PC-9 (cell line): ENCODE data around the gene GLRB. TPM values are rescaled to one million over a fixed set of nuclear protein-coding genes. Genes with fewer than 3 reads are reported as not detected.

Experiments
- BruUV-seq: library from RNA; stranded (reverse); fragments of 400-500 nt; replicated peaks from 2 replicates; lab custom pipeline; 2021; lab: Mats Ljungman, UMichigan
- CTCF ChIA-PET: fragments of 300-600 bp; sonication (Branson Sonifier 250); formaldehyde crosslinking; loops from one replicate; lab custom pipeline; 2022; ENCODE audit warnings: antibody characterized with exemption; lab: Charles Lee
- POLR2A ChIA-PET: fragments of 300-600 bp; sonication (Branson Sonifier 250); formaldehyde crosslinking; loops from one replicate; lab custom pipeline; 2022; ENCODE audit warnings: antibody characterized with exemption; ENCODE audit not compliant: unreplicated experiment; lab: Charles Lee
- DNase-seq, 2 experiments: peaks; one replicate each; pipeline versions ENCODE4 v3.0.0 to v3.0.0-alpha.2; 2015 to 2022; ENCODE audit warnings: mixed read lengths in 1 of 2
- H2AFZ ChIP-seq: fragments of 200-600 bp; sonication (generic); 2 replicates; pipeline ENCODE4 v1.8.1; 2017; ENCODE audit warnings: antibody characterized with exemption
- H3F3A ChIP-seq: fragments of 200-600 bp; sonication (generic); 2 replicates; pipeline ENCODE4 v1.8.1; 2017; ENCODE audit warnings: antibody characterized with exemption, mild to moderate bottlenecking, low read depth; ENCODE audit not compliant: insufficient read depth
- H3K27ac ChIP-seq: fragments of 200-600 bp; sonication (generic); 2 replicates; pipeline ENCODE4 v1.6.1; 2016; ENCODE audit warnings: mixed run types
- H3K27me3 ChIP-seq: fragments of 200-600 bp; sonication (generic); 2 replicates; pipeline ENCODE4 v1.6.1; 2016; ENCODE audit warnings: low read depth, mixed run types; ENCODE audit not compliant: insufficient read depth
- H3K36me3 ChIP-seq: fragments of 200-600 bp; sonication (generic); 2 replicates; pipeline ENCODE4 v1.6.1; 2016; ENCODE audit warnings: low read depth, mixed run types
- H3K4me1 ChIP-seq: fragments of 200-600 bp; sonication (generic); replicated peaks from 2 replicates; pipeline ENCODE4 v1.6.1; 2016; ENCODE audit warnings: mixed run types; ENCODE audit not compliant: insufficient read depth
- H3K4me2 ChIP-seq: fragments of 200-600 bp; sonication (generic); 2 replicates; pipeline ENCODE4 v1.6.1; 2017; ENCODE audit warnings: mixed run types
- H3K4me3 ChIP-seq: fragments of 200-600 bp; sonication (generic); 2 replicates; pipeline ENCODE4 v1.6.1; 2016; ENCODE audit warnings: mixed run types
- H3K79me2 ChIP-seq: fragments of 200-600 bp; sonication (generic); 2 replicates; pipeline ENCODE4 v1.6.1; 2017; ENCODE audit warnings: low read depth, mixed run types
- H3K9me2 ChIP-seq: fragments of 200-600 bp; sonication (generic); 2 replicates; pipeline ENCODE4 v1.8.1; 2017; ENCODE audit warnings: mild to moderate bottlenecking; ENCODE audit not compliant: insufficient read depth
- H3K9me3 ChIP-seq: fragments of 200-600 bp; sonication (generic); 2 replicates; pipeline ENCODE4 v1.8.1; 2016; ENCODE audit warnings: low read depth; ENCODE audit not compliant: insufficient read depth
- H4K20me1 ChIP-seq: fragments of 200-600 bp; sonication (generic); 2 replicates; pipeline ENCODE4 v1.8.1; 2017; ENCODE audit not compliant: insufficient read depth
- EZH2 ChIP-seq: fragments of 200-600 bp; sonication (generic); IDR thresholded peaks from 2 replicates; pipeline ENCODE4 v1.8.0; 2017; ENCODE audit warnings: antibody characterized with exemption, low read depth
- intact Hi-C: fragments of 100-400 bp; cut with micrococcal nuclease; formaldehyde crosslinking; loops from one replicate; pipeline ENCODE4 v1.10.0; 2022; ENCODE audit not compliant: unreplicated experiment
- total RNA-seq: library from RNA; stranded (reverse); gene quantifications from 2 replicates; pipeline ENCODE4 v1.2.3, GENCODE V29; 2021
- TF ChIP-seq, protein P1 (sequence below): fragments of 200-600 bp; sonication (generic); conservative IDR thresholded peaks from 2 replicates; pipeline ENCODE4 v1.6.1; 2017; ENCODE audit warnings: mixed run types, antibody characterized with exemption, mild to moderate bottlenecking, moderate library complexity

The GLRB gene
- total RNA-seq, 1 experiment from 2014 or later: 7.0 TPM

DNA sequence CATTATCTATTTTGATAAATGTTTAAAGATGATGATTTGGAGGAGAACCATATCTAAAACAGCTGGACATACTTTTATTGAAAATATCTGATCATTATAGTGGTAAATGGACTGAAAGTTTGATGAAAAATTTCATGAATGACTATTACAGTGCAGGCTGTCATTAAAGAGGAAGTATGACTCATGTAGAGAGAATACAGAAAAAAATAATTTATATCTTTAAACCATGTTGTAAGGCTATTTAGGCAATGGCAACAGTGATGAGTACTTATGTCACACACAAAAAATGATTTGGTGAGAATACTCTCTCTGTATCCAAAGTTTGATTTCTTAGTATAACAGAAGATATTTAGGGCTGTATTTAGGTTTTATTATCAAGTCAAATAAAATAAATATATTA is 3.9 kb upstream of the GLRB start:
- intact Hi-C loops: no loop called here
- no TSS peak for BruUV-seq
- Histone ChIP-seq H3K79me2 (no peaks in the 10 kb centered on the region), H3K27ac (no peak overlapping the region), H3K9me2 (no peaks in the 10 kb centered on the region), H4K20me1 (no peaks in the 10 kb centered on the region), H3F3A (no peaks in the 10 kb centered on the region), H3K36me3 (no peaks in the 10 kb centered on the region), H2AFZ (no peak overlapping the region), H3K4me1 (peaks cover 14% of the 10 kb centered on the region; the same call in 1 of the 2 replicates), H3K9me3 (no peaks in the 10 kb centered on the region), H3K4me2 (no peak overlapping the region), H3K27me3 (no peaks in the 10 kb centered on the region), H3K4me3 (no peak overlapping the region)
- TF ChIP-seq EZH2: no peak
- TF ChIP-seq, protein P1, sequence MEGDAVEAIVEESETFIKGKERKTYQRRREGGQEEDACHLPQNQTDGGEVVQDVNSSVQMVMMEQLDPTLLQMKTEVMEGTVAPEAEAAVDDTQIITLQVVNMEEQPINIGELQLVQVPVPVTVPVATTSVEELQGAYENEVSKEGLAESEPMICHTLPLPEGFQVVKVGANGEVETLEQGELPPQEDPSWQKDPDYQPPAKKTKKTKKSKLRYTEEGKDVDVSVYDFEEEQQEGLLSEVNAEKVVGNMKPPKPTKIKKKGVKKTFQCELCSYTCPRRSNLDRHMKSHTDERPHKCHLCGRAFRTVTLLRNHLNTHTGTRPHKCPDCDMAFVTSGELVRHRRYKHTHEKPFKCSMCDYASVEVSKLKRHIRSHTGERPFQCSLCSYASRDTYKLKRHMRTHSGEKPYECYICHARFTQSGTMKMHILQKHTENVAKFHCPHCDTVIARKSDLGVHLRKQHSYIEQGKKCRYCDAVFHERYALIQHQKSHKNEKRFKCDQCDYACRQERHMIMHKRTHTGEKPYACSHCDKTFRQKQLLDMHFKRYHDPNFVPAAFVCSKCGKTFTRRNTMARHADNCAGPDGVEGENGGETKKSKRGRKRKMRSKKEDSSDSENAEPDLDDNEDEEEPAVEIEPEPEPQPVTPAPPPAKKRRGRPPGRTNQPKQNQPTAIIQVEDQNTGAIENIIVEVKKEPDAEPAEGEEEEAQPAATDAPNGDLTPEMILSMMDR: no peak
- DNase-seq: no peak
- ChIA-PET POLR2A (no interaction called here), CTCF (no interaction called here)

DNA sequence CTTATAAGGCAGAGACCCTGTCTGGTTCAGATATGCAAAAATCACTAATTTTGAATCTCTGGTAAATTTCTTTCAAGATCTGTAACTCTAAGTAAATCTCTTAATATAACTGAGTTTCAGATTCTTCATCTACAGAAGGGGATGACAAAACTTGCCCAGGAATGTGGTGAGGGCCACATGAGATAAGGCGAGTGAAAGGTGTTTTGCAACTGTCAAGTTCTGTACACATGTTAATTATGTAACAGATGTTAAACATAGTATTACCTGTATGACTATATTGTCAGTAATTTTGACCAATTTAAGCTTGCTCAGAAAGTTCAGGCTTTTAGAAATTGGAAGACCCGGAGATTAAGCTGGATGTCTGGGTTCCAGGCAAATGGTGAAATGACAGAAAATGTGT is 549 bp upstream of the GLRB start:
- ChIA-PET POLR2A (interaction anchor here (0.7 kb wide), 1 partner anchor 8 kb away, joined by 3 read pairs; no protein-coding TSS in a partner anchor), CTCF (interaction anchor here (0.6 to 1.4 kb wide), 2 partner anchors 30 to 51 kb away, joined by 3 read pairs; no protein-coding TSS in a partner anchor)
- DNase-seq: no peak
- Histone ChIP-seq H3K4me2 (peak overlapping the region; percentile 82), H3K9me2 (no peaks in the 10 kb centered on the region), H3K9me3 (no peaks in the 10 kb centered on the region), H4K20me1 (no peaks in the 10 kb centered on the region), H2AFZ (0 out of 2 replicates have a peak overlapping the region, but pooled peaks have one; percentile 74), H3K27ac (no peak overlapping the region), H3K4me1 (peaks cover 14% of the 10 kb centered on the region; the same call in 1 of the 2 replicates), H3K4me3 (peak overlapping the region; percentile 78; the same call in 1 of the 2 replicates), H3K27me3 (no peaks in the 10 kb centered on the region), H3F3A (no peaks in the 10 kb centered on the region), H3K79me2 (no peaks in the 10 kb centered on the region), H3K36me3 (no peaks in the 10 kb centered on the region)
- TF ChIP-seq, protein P1: no peak
- TF ChIP-seq EZH2: no peak
- no TSS peak for BruUV-seq
- intact Hi-C loops: no loop called here

DNA sequence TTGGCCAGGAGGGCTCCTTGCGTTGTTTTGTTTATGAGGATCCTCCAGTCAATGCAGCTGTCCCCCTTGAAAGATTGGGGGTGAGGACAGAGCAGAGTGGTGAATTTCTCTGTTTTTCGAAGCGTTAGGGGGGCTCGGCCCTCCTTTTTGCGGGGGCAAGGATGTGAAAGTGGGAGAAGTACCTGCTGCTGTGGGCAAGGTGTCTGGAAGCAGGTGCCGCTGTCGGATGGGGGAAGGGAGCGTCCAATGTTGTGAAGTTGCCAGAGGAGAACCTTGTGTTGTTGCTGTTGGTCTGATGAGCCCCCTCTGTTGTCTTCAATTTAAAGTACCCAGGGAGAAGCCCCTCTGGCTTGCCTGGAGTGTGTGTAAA is 613 bp downstream of the GLRB start:
- TF ChIP-seq, protein P1: no peak
- no peak for TF ChIP-seq EZH2
- Histone ChIP-seq H3K36me3 (no peaks in the 10 kb centered on the region), H3K4me2 (peak overlapping the region; percentile 82), H4K20me1 (no peaks in the 10 kb centered on the region), H3F3A (no peaks in the 10 kb centered on the region), H3K27me3 (no peaks in the 10 kb centered on the region), H3K9me2 (no peaks in the 10 kb centered on the region), H2AFZ (peak overlapping the region; percentile 99), H3K4me1 (peaks cover 14% of the 10 kb centered on the region; the same call in 1 of the 2 replicates), H3K4me3 (peak overlapping the region; percentile 78), H3K79me2 (no peaks in the 10 kb centered on the region), H3K27ac (no peak overlapping the region), H3K9me3 (no peaks in the 10 kb centered on the region)
- intact Hi-C loops: no loop called here
- CTCF ChIA-PET: interaction anchor here (1.4 kb wide), 1 partner anchor 31 kb away, joined by 3 read pairs; no protein-coding TSS in a partner anchor
- POLR2A ChIA-PET: interaction anchor here (0.6 kb wide), 1 partner anchor 40 kb away, joined by 7 read pairs; no protein-coding TSS in a partner anchor
- no TSS peak for BruUV-seq
- no peak for DNase-seq
